K562 (cell line): Measurements from ENCODE around the gene LAX1. TPM values are rescaled to one million over a fixed set of nuclear protein-coding genes. Genes with fewer than 3 reads are reported as not detected.

Experiments used
- ARID1B ChIP-seq: fragments of 450-650 bp; IDR thresholded peaks from 2 replicates; pipeline ENCODE4 v1.6.1; 2016; ENCODE audit warnings: antibody characterized with exemption, mild to moderate bottlenecking, inconsistent platforms
- ARID3B ChIP-seq: fragments of 250-450 bp; sonication (Bioruptor Pico); IDR thresholded peaks from 2 replicates; pipeline ENCODE4 v1.4.0; 2020; ENCODE audit warnings: borderline replicate concordance
- ATF3 ChIP-seq, 2 experiments: fragments of 450-650 bp in 1 of 2; sonication (generic) in 1 of 2; formaldehyde crosslinking in 1 of 2; IDR thresholded peaks in 1 of 2; conservative IDR thresholded peaks in 1 of 2; 2 replicates each; pipeline versions ENCODE4 v1.6.1 to v1.8.1; 2016 to 2023; ENCODE audit warnings: mild to moderate bottlenecking in 2 of 2, moderate library complexity in 2 of 2, inconsistent platforms in 1 of 2, missing genetic modification reagents in 1 of 2
- BRF1 ChIP-seq: IDR thresholded peaks from 3 replicates; pipeline ENCODE4 v1.6.1; 2011; ENCODE audit warnings: borderline replicate concordance, mild to moderate bottlenecking; ENCODE audit not compliant: insufficient read length; ENCODE audit errors: extremely low read depth
- CCAR2 ChIP-seq: fragments of 200-400 bp; formaldehyde crosslinking; IDR thresholded peaks from 2 replicates; pipeline ENCODE4 v1.6.1; 2017; ENCODE audit warnings: mild to moderate bottlenecking, low read depth, low read length
- CXXC5 ChIP-seq: fragments of 250-450 bp; sonication (Bioruptor Pico); IDR thresholded peaks from 2 replicates; pipeline ENCODE4 v1.8.0; 2022; ENCODE audit warnings: inconsistent platforms, mild to moderate bottlenecking, moderate library complexity
- ETS2 ChIP-seq: IDR thresholded peaks from 2 replicates; pipeline ENCODE4 v1.6.1; 2016; ENCODE audit warnings: borderline replicate concordance, missing genetic modification characterization, mild to moderate bottlenecking, moderate library complexity, missing compliant biosample characterization; ENCODE audit not compliant: poor library complexity, severe bottlenecking
- HDAC3 ChIP-seq: fragments of 450-650 bp; IDR thresholded peaks from 2 replicates; pipeline ENCODE4 v1.6.1; 2018; ENCODE audit warnings: borderline replicate concordance, mild to moderate bottlenecking, moderate library complexity; ENCODE audit not compliant: partially characterized antibody
- HMGN3 ChIP-seq: IDR thresholded peaks from 2 replicates; pipeline ENCODE4 v1.6.1; 2011; ENCODE audit warnings: borderline replicate concordance, low read depth, mild to moderate bottlenecking, mixed read lengths, low read length; ENCODE audit not compliant: insufficient read length; ENCODE audit errors: extremely low read depth
- NCOR1 ChIP-seq: fragments of 450-650 bp; IDR thresholded peaks from 2 replicates; pipeline ENCODE4 v1.6.1; 2016; ENCODE audit warnings: mild to moderate bottlenecking, moderate library complexity
- NR2C1 ChIP-seq, 2 experiments: fragments of 450-650 bp; IDR thresholded peaks; 2 replicates each; pipeline ENCODE4 v1.6.1; 2017; ENCODE audit warnings: mild to moderate bottlenecking in 2 of 2, antibody characterized with exemption in 1 of 2, inconsistent platforms in 1 of 2, missing compliant biosample characterization in 1 of 2, missing genetic modification characterization in 1 of 2
- PRDM10 ChIP-seq: fragments of 450-650 bp; IDR thresholded peaks from 2 replicates; pipeline ENCODE4 v1.6.1; 2018; ENCODE audit not compliant: partially characterized antibody
- PURB ChIP-seq: sonication (generic); formaldehyde crosslinking; IDR thresholded peaks from 2 replicates; pipeline ENCODE4 v1.9.0; 2021; ENCODE audit warnings: low read depth, mild to moderate bottlenecking, missing genetic modification reagents
- SFPQ ChIP-seq: fragments of 200-400 bp; formaldehyde crosslinking; IDR thresholded peaks from 2 replicates; pipeline ENCODE4 v1.6.1; 2017; ENCODE audit warnings: mild to moderate bottlenecking, low read depth, low read length, moderate library complexity
- ZKSCAN8 ChIP-seq: fragments of 200-800 bp; sonication (Bioruptor generic); IDR thresholded peaks from 2 replicates; pipeline ENCODE4 v1.6.1; 2016; ENCODE audit warnings: missing genetic modification characterization, missing compliant biosample characterization
- ZNF395 ChIP-seq: fragments of 200-800 bp; sonication (Bioruptor generic); IDR thresholded peaks from 2 replicates; pipeline ENCODE4 v1.6.1; 2017; ENCODE audit warnings: missing genetic modification characterization, missing compliant biosample characterization
- ZNF507 ChIP-seq: conservative IDR thresholded peaks from 2 replicates; pipeline ENCODE4 v1.6.1; 2017; ENCODE audit warnings: missing genetic modification characterization, missing compliant biosample characterization
- polyA plus RNA-seq, 8 experiments: library from polyadenylated mRNA; depleted of rRNA in 4 of 8; stranded (reverse) in 5 of 8; unstranded in 3 of 8; fragments of >200 nt; fragmentation: Nextera tagmentation in 2 of 8; fragmentation: Illumina TruSeq in 1 of 8; extraction: Ambion mirVana in 2 of 8; extraction: Trizol in 1 of 8; gene quantifications; 2 replicates each; pipeline versions ENCODE4 v1.2.1 to v1.2.3, GENCODE V29; 2011 to 2014; ENCODE audit warnings: inconsistent platforms in 1 of 8, missing spikeins in 1 of 8
- total RNA-seq, 7 experiments: library from RNA; depleted of rRNA in 6 of 7; stranded (reverse); fragments of >200 nt in 6 of 7; fragmentation: Illumina TruSeq in 2 of 7; extraction: Trizol in 2 of 7; gene quantifications; 2 replicates each; pipeline versions ENCODE4 v1.2.1 to v1.2.3, GENCODE V29; 2011 to 2021; ENCODE audit warnings: low replicate concordance in 1 of 7

LAX1 gene
- total and polyA plus RNA-seq, 9 of the 15 experiments (the other 6 are each of a cell fraction or from before 2014, with no cell fraction given): not detected

- TF ChIP-seq PRDM10 (peak; percentile 90), CXXC5 (CRISPR knock-in tag) (peak; percentile 72), HDAC3 (peak; percentile 70), ZNF507 (tag) (no peak), NR2C1 (IDR thresholded peaks at IDR 0.05) (no peak), NR2C1 (tag; IDR thresholded peaks at IDR 0.05) (peak; percentile 55), ETS2 (tag) (no peak), ARID3B (CRISPR knock-in tag) (no peak), ARID1B (peak; percentile 94), PURB (CRISPR knock-in tag) (no peak), HMGN3 (no peak), ZKSCAN8 (CRISPR knock-in tag) (no peak), ATF3 (IDR thresholded peaks at IDR 0.05) (peak; percentile 72), ATF3 (CRISPR knock-in tag; conservative IDR thresholded peaks at IDR 0.05) (no peak), SFPQ (no peak), NCOR1 (peak; percentile 87), BRF1 (no peak), CCAR2 (no peak), ZNF395 (peak; percentile 56; the same call in 1 of the 2 replicates)
Observed at GRCh38 chr1:203726417-203726867, 38.5 kb upstream of the LAX1 start (continued).
